ENCODE data around the gene MAPT.

DNA sequence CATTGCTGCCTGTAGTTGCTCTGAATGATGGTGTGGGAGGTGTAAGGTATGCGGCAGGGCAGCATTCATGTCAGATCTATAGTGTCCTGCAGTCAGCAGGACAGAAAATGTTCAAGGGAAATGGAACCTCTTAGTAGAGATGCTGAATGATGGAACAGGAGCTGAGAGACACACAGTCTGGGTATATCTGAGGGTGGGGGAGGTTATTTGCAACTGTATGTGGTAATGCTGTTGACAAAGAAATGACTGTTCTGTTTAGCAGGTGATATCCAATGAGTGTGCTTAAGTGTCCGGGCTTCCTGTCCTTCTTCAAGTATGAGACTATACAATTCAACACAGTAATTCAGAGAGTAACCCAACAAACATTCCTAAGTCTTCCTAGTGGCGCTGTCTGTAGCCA is 151.3 kb downstream of the MAPT start:
- TF ChIP-seq, protein P1, sequence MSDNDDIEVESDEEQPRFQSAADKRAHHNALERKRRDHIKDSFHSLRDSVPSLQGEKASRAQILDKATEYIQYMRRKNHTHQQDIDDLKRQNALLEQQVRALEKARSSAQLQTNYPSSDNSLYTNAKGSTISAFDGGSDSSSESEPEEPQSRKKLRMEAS (IDR thresholded peaks at IDR 0.05), result no peak
- TF ChIP-seq RAD21 (IDR thresholded peaks at IDR 0.05; ENCODE audit: low read depth), result no peak
- no peak for TF ChIP-seq CREB1 (IDR thresholded peaks at IDR 0.05; ENCODE audit: low read depth)
- no peak for TF ChIP-seq EGR1 (IDR thresholded peaks at IDR 0.05)
- TF ChIP-seq CEBPB (IDR thresholded peaks at IDR 0.05), result no peak
- TF ChIP-seq, protein P2, sequence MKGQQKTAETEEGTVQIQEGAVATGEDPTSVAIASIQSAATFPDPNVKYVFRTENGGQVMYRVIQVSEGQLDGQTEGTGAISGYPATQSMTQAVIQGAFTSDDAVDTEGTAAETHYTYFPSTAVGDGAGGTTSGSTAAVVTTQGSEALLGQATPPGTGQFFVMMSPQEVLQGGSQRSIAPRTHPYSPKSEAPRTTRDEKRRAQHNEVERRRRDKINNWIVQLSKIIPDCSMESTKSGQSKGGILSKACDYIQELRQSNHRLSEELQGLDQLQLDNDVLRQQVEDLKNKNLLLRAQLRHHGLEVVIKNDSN (IDR thresholded peaks at IDR 0.05), result no peak
- TF ChIP-seq TEAD4 (IDR thresholded peaks at IDR 0.05), result no peak

All from Ishikawa (cell line).